LHCN-M2 (cell line): ENCODE data around the gene ZBTB7A. TPM values are rescaled to one million over a fixed set of nuclear protein-coding genes. Genes with fewer than 3 reads are reported as not detected.

Source experiments
- DNase-seq: peaks from one replicate; pipeline ENCODE4 v3.0.0-alpha.2; 2012; ENCODE audit warnings: low read depth
- total RNA-seq: library from RNA; depleted of rRNA; stranded (reverse); fragments of >200 nt; gene quantifications from 2 replicates; pipeline ENCODE4 v1.2.3, GENCODE V29; 2014

ZBTB7A gene
- total RNA-seq, 1 experiment from 2014 or later = 29.7 TPM

DNA sequence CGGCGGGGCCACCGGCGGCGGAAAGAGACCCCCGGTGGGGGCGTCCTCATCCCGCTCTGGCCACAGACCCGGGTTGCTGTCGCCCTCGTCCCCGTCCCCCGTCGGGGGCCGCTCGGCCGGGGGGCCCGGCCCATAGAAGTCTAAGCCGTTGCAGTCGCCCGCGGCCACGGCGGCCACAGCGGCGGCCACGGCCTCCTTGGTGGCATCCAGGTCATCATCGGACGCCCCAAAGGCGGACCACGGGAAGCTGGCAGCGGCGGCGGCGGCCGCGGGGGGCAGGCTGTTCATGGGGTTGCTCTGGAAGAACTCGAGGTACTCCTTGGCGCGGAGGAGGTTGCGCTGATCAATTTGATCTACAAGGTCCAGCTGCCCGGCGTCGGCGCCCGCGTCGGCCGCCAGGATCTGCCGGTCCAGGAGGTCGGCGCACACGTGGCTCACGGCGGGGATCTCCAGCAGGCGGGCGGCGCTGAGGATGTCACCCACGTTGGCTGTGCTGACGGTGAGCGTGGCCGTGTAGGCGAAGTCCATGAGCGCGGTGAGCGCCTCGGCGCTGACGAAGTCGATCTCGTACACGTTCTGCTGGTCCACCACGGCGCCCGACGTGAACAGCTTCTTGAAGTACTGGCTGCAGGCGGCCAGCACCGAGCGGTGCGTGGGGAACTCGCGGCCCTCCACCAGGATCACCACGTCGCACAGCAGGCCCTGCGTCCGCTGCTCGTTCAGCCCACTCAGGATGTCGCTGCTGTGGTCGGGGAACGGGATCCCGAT, 12.1 kb downstream of the ZBTB7A start:
- no peak for DNase-seq

DNA sequence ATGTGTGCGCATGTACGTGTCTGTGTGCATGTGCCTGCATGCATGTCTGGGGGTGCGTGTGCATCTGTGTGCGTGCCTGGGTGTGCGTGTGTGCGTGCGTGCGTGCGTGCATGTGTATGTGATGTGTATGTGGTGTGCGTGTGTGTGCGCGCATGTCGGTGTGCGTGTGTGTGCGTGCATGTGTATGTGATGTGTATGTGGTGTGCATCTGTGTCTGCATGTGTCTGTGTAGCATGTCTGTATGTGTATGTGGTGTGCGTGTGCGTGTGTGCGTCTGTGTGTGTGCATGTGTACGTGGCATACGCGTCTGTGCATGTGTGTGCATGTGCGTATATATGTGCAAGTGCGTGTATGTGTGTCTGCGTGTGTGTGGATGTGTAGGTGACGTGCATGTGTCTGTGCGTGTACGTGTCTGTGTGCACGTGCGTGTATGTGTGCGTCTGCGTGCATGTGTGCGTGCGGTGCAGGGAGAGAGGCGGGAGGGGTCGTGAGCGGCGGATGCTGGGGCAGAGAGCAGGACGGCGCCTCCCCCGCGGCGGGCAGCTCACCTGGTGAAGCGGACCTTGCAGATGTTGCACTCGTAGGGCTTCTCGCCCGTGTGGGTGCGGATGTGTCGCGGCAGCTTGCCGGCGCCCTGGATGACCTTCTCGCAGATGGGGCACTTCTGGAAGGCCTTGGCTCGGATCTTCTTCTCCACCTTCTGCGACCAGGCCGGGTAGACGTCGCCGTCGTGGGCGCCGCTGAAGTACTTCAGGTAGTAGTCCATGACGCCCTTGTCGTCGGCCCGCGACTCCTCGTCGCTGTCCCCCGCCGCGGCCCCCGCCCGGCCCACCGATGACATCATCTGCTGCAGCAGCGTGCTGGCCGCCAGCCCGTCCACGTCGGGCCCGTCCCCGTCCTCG, 13.0 kb downstream of the ZBTB7A start:
- no peak for DNase-seq

DNA sequence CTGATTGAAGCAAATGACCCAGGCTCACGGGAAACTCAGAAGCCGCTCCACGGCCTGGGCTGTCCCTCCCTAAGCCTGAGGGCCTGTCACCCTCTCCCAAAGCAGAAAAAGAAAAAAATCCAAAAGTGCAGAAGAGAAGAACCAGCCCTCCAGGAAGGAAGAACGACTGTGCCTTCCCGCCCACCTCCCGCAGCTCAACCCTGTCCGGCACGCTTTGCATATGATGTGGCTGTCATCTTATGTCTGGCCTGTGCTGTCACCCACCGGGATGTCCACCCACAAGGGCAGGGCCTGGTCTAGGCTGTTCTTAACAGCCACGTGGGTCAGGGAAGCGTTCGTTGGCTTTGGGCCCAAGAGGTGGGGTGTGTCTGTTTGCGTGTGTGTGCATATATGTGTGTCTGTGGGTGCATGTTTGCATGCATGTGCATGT, 13.7 kb downstream of the ZBTB7A start:
- DNase-seq = no peak

DNA sequence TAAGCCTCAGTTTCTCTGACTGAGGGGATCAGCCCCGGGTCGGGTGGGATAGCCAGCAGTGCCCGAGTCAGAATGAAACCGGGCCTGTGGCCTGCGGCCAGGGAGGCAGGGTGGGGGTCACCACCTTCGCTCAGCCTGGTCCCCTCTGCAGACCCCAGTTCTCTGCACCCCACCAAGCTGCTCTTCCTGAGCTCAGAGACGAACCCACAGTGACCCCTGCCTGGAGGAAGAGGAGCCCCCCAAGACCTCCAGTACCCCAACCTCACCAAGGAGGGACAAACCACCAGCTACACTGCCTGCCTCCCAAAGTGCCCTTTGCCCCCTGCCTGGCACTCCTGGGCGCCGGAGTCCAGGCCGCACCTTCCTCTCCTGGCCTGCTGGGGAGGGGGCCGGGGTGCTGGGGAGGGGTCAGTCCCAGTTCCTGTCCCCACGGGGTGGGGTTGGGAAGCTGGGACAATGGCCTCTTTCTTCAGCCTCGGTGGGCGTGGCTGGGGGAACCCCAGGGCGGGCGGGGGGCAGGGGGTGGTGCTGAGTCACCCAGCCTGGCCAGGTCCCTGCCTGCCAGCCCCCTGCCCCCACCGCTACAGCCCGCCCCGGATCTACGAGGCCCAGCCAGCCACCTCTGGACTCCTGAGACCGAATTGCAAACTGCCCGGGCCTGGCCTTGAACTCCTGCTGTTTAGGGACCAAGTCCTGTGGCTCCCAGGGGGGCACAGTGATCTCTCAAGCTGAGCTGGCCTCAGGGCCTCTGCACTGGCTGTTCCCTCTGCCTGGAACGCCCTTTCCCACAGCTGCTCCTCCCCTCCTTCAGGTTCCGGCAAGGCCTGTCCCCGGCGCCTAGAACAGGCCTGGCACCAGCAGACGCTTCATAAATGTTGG, 14.3 kb downstream of the ZBTB7A start:
- DNase-seq = peak; percentile 21

DNA sequence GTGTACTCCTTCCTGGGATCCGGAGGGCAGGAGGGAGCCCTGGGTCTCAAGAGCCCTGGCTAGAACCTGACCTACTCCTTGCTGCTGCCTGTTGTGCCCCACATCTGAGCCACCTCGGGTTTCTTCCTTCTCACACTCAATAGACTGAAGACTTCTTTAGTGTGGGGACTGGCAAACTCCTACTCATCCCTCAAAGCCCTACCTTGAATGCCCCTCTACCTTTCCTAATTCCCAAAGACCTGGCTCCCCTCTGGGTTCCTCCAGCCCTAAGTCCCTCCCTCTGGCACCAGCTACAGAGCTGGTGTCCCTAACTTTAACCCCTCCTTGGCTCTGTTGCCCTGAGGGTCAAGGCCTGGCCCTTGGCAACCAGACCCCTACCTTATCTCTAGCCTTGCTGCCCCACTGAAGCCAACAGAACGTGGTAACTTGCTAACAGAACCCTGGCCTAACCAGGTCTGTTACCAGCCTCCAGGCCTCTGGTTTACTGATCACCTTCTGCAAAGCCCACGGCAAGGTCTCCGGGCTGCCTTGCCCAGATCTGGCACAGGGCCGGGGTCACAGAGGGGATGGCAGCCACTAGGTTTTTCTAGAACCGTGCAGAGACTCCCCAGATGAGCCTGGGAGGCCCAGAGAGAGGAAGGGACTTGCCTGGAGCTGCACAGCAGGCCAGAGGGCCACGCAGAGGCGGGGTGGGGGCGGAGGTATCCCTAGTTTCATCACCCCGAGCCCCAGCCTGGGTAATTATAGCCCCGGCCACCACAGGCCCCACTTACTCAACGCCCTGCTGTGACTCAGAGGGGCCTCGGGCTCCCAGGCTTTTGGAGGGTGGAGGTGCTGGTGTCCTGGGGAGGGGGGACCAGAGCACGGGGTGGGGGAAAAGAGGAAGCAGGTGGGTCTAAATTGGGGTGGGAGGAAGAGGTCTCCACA, 15.3 kb downstream of the ZBTB7A start:
- peak; percentile 61 for DNase-seq

DNA sequence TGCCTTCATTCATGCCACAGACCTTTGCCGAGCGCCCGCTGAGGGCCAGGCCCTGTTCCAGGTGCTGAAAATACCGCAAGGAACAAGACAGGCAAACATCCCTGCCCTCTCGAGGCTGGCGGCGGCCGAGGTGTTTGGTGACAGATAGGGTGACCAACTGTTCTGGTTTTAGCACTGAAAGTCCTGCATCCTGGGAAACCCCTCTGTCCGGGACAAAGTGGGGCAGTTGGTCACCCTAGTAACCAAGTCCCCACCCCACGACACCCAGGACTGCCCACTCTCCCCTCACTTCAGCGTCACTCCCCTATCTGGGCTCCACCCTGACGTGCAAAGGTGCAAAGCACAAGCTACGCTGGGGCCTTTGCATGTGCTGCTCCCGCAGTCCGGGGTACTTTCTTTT, 17.3 kb downstream of the ZBTB7A start:
- no peak for DNase-seq

DNA sequence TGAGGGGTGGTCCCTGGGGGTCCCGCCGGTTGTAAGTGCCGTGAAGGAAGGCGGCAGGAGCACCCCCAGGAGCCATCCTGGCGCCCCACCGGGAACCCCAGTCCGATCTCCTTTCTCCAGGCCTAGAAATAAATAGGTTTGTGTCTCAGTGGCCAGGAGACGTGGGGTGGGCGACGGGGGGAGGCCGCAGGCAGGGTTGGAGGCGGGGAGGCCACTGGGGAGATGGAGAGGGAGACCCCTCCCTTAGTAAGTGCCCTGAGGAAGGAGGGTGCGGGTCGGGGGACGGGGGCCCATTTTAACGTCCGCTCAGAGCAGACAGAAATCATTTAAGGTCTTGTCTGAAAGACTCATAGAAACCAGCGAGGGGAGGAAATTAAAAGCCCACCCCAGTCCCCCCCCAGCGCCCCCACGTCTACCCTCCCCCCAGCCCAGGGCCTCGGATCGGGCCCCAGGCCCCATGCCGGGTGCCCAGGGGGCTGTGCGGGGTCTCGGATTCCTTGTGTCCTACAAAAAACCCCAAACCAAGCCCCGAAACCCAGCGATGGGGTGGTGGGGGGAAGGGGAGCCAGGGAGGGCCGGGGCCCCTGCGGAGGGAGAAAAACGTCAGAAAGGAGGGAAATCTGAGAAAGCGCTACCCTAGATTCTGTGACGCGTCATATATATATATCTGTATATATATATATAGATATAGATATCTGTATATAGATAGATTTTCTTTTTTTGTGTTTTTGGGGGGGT, 19.6 kb downstream of the ZBTB7A start:
- no peak for DNase-seq

DNA sequence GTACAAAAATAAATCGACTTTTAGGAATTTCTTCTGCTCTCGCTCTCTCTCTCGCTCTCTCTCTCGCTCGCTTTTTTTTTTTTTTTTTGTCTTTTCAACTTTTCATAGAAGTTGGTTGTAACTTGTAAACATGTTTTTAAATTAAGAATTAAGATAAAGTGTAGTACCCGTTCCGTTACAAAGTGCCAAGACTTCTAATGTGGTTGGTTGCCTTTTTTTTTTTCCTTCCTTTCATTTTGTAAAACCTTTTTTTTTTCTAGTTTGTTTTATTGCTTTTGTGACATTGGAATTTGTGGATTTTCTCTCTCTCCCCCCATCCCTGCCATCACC, 20.4 kb downstream of the ZBTB7A start:
- DNase-seq = no peak

DNA sequence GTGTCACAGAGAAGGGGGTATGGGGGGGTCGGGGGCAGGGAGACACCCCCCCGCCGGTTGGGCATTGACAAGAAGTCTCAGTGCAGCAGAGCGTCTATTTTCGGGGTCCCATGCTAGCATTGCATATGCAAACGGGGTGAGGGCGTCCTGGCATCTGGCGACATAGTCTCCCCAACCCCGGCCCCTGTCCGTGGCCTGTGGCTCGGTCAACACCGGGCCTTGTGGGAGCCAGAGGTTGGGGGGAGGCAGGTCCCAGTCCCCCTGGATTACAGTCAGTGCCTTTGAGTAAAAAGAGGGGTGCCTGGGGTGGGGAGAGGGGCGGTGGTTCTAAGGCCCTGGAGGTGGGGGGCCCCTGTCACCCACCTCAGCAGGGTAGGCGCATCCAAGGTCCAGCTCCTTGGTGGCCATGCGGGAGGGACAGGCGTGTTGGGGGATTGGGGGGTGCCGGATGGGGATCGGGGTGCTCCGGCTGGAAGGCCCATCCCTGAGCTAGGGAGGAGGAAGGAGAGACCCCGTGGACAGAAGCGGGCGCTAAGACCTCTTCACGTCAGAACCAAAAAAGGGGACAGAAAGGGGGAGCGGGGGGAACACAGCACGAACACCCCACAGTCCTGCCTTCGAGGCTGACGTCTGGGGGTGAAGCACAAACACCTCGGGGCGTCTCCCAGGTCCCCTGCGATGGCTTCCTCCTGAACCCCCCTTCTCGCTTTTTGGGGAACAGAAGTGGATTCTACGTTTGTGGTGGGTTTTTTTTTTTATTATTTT, 20.9 kb downstream of the ZBTB7A start:
- DNase-seq = no peak

DNA sequence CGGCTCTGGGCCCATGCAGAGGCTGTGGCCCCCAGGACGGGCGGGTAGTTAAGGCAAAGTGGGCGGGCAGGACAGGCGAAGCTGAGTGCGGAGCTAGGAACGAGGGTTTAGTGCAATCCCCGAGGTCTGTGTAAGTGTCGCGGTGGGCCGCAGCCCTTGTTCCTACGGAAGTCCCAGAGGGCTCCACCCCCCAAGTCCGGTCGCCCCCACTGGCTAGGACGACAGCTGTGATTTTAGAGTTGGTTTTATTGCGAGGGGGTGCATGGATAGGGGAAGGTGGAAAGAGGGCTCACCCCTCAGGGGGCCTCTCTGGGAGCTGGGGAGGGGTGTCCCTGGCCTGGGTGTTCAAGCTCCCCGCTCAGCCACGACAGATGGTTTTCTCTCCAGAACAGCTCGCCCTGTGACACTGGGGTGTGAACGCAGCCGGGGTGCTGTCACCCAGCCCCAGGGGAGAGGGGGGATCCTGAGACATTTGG, 21.7 kb downstream of the ZBTB7A start:
- DNase-seq = no peak

DNA sequence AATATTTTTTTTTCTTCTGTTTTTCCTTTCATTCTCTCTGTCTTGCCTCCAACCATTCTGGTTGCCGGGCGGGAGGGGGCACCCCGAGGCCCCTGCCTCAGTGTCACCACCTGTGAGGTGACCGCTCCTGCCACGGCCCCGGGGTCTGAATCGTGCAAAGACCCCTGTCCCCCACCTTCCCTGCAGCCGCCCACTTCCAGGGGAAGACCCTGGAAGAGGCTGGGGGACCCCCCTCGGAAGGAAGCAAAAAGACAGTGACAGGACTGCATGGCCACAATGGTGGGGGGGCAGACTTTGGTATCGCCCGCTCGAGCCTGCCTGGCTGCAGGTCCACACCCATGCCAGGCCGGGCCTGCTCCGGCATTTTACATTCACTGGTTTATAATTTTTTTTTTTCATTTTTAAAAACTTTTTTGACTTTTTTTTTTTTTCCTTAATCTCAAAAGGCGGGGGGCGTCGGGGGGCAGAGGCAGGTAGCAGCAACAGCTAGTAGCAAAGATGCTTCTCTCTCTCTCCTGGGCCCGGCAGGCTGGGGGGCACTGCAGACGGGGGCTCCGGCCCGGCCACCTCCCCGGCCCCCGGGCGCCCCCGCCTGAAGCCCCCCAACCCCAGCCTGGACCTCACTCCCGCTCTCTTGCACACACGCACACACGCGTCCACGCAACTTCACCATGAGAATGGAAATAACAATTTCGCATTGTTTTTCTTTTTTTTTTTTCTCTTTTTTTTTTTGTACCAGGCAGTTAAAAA, 22.6 kb downstream of the ZBTB7A start:
- no peak for DNase-seq

DNA sequence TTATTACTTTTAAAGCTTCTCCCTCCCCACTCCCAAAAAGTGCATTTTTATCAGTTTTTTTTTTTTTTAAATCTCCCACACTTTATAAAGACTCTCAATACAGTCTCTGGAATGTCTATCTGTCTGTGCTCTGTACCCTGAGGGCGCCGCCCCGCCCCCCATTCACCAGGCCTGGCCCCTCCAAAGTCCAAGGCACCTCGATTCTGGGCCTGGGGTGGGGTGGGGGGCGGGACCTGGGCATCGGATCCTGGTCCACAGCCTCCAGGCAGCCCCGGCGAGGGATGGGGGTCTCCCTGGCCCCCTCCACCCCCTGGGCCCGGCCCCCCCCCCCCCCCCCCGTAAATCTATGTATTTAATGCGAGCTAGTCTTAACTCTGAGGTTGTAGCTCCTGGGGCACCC, 23.3 kb downstream of the ZBTB7A start:
- DNase-seq = no peak

DNA sequence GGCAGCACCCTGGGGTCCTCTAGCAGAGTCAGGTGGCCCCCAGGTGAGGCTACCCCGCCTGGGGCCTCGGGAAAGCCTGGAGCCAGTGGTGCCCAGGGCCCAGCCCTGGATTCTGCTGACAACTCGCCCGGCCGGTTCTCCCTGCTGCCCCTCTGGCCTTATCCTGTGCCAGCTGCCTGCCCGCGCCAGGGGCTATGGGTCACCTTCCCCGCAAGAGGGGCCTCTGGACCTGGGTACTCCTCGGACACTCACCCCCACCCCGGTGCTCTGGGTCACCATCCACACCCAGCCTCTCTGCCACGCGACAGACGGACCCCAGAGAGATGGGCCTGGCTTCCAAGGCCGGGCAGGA, 24.0 kb downstream of the ZBTB7A start:
- DNase-seq = no peak

DNA sequence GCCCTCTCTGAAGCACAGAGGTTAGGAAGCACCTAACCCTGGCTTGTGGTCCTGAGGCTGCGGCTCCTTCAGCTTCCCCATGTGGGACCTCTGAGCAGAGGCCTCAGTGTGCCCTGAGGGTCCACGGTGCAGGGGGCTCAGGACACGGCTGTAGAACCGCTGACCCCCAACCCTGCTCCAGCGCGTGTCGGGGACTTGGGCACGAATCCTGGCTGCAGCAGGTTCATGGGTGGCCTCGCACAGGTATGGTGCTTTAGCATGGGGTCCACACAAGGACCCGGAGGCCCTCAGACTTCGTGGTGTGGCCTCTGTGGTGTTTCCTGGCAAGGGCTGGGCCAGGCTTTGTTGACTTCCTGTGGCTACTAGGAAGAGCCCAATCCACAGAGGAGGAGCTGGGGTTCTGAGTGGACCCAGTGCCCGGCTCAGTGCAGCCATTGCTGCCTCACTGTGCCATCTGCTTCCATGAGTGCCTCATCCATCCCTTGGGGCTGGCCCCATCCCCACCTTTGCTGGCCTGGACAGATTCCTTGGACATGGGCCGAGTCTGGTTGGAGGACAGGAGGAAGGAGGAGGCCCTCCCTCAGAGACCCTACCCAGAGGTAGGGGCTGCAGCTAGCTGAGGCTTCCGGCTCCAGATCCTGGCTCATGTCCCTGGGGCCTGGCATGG, 24.5 kb downstream of the ZBTB7A start:
- no peak for DNase-seq

DNA sequence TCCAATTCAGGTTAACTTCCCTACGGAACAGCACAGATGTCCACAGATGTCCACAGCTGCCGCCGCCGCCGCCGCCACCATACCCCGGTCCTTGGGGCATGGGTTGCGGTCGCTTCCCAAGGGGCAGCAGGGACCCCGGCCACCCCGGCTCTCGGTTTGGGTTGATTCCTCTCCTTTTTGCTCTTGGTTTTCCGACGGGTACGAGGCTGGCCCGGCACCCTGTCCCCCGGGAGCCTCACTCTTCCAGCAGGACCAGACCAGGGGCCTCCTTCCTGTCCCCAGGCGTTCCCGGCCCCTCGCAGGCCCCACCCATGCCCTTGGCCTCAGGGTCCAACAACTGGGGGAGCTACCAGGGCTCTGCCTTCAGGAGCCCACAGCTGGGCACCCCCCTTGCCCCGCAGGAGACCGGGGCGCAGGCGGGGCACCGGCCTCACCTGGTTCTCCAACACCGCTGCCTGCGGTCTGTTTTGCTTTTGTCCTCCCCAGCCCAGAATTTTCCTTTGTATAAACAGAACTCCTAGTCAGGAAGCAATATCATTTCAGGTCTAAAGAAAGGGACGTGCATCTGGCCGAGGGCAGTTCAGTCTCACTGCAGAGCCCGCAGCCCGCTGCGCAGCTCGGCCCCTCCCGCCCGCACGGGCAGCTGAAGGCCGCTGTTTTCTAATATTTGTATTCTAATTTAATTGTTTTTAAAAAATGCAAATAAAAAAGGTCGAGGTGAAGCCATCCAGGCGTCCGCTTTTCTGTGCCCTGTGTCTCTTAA, 27.9 kb downstream of the ZBTB7A start:
- DNase-seq = no peak

DNA sequence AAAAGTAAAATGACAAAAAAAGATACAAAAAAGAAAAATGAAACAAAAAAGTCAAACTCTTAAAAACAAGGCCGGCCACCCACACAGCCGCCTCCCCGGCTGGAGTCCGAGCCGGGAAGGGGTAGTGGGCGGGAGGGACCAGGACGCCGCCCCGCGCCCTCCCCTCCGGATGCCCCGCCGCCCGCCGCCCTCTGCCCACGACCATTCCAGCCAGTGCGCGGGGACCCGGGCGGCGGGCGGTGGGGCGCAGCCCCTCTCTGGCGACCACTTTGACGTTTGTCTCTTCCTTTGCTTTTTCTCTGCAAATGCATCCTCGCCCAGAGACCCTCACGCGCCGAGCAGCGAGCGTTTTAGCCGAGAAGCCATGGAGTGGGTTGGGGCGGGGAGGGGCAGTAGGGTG, 28.6 kb downstream of the ZBTB7A start:
- DNase-seq = no peak

DNA sequence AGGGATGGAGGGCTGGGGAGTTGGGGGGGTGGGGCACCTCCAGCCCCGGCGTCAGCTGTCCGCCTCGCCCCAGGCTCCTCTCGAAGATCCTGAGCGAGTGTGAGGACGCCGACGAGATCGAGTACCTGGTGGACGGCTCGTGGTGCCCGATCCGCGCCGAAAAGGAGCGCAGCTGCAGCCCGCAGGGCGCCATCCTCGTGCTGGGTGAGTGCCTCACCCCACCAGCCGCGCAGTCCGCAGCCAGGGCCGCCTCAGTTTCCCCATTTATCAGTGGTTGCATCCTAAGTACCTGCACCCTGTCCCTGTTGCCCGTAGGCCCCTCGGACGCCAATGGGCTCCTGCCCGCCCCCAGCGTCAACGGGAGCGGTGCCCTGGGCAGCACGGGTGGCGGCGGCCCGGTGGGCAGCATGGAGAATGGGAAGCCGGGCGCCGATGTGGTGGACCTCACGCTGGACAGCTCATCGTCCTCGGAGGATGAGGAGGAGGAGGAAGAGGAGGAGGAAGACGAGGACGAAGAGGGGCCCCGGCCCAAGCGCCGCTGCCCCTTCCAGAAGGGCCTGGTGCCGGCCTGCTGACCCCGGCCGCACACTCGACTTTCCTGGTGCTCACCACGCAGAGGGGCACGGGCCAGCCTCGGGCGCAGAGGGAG, 29.3 kb downstream of the ZBTB7A start:
- no peak for DNase-seq
